Measurements from ENCODE around the gene DICER1.

DICER1 gene

GRCh38 chr14:95077345-95077744 is 80.0 kb downstream of the DICER1 start:
- DNase-seq, result no peak

- no peak for DNase-seq
These were observed 81.5 kb downstream of the DICER1 start for GRCh38 chr14:95075789-95076188.

GRCh38 chr14:95073947-95074346 is 83.4 kb downstream of the DICER1 start:
- no peak for DNase-seq

GRCh38 chr14:95072310-95072905 is 84.9 kb downstream of the DICER1 start:
- no peak for DNase-seq

GRCh38 chr14:95071649-95072280 is 85.6 kb downstream of the DICER1 start:
- no peak for DNase-seq

GRCh38 chr14:95070748-95071435 is 86.4 kb downstream of the DICER1 start:
- no peak for DNase-seq

GRCh38 chr14:95069547-95069946 is 87.8 kb downstream of the DICER1 start:
- no peak for DNase-seq

- DNase-seq, result no peak
These were observed 88.3 kb downstream of the DICER1 start for GRCh38 chr14:95069018-95069417.

GRCh38 chr14:95068521-95068920 is 88.8 kb downstream of the DICER1 start:
- no peak for DNase-seq

- DNase-seq, result no peak
These were observed 89.2 kb downstream of the DICER1 start for GRCh38 chr14:95068080-95068479.

- no peak for DNase-seq
These were observed 89.8 kb downstream of the DICER1 start for GRCh38 chr14:95067526-95067925.

- DNase-seq, result no peak
These were observed 90.8 kb downstream of the DICER1 start for GRCh38 chr14:95066427-95066986.

GRCh38 chr14:95065411-95065810 is 91.9 kb downstream of the DICER1 start:
- DNase-seq, result no peak

GRCh38 chr14:95064734-95065133 is 92.6 kb downstream of the DICER1 start:
- DNase-seq, result no peak

- DNase-seq, result no peak
These were observed 93.1 kb downstream of the DICER1 start for GRCh38 chr14:95064256-95064655.

- no peak for DNase-seq
These were observed 93.9 kb downstream of the DICER1 start for GRCh38 chr14:95063391-95063790.

GRCh38 chr14:95062946-95063345 is 94.4 kb downstream of the DICER1 start:
- DNase-seq, result no peak

GRCh38 chr14:95062220-95062619 is 95.1 kb downstream of the DICER1 start:
- DNase-seq, result no peak

GRCh38 chr14:95061317-95062093 is 95.8 kb downstream of the DICER1 start:
- DNase-seq, result no peak

GRCh38 chr14:95059126-95059525 is 98.2 kb downstream of the DICER1 start:
- DNase-seq, result no peak

GRCh38 chr14:95058491-95058890 is 98.8 kb downstream of the DICER1 start:
- no peak for DNase-seq

GRCh38 chr14:95057851-95058250 is 99.5 kb downstream of the DICER1 start:
- no peak for DNase-seq

- no peak for DNase-seq
These were observed 100.2 kb downstream of the DICER1 start for GRCh38 chr14:95057147-95057546.

All from kidney glomerular epithelial cell (primary cell).